Neural progenitor cell (in vitro differentiated cells): ENCODE results near the gene GAB1. TPM values are rescaled to one million over a fixed set of nuclear protein-coding genes. Genes with fewer than 3 reads are reported as not detected.

Experiments
- DNase-seq: peaks from one replicate; pipeline ENCODE4 v3.0.0-alpha.2; 2016; ENCODE audit warnings: low spot score
- H2AFZ ChIP-seq: fragments of 200-600 bp; sonication (generic); replicated peaks from 2 replicates; pipeline ENCODE4 v1.6.1; 2016; ENCODE audit warnings: antibody characterized with exemption
- H3F3A ChIP-seq: fragments of 200-600 bp; sonication (generic); 2 replicates; pipeline ENCODE4 v1.6.1; 2016; ENCODE audit warnings: antibody characterized with exemption, low read depth
- H3K27ac ChIP-seq: fragments of 200-600 bp; sonication (generic); 2 replicates; pipeline ENCODE4 v1.5.1; 2016; ENCODE audit warnings: mild to moderate bottlenecking
- H3K27me3 ChIP-seq: fragments of 200-600 bp; sonication (generic); 2 replicates; pipeline ENCODE4 v1.6.1; 2016; ENCODE audit warnings: mild to moderate bottlenecking, moderate library complexity
- H3K36me3 ChIP-seq: fragments of 200-600 bp; sonication (generic); 2 replicates; pipeline ENCODE4 v1.5.1; 2016
- H3K4me1 ChIP-seq: fragments of 200-600 bp; sonication (generic); 2 replicates; pipeline ENCODE4 v1.6.1; 2016; ENCODE audit warnings: mixed run types
- H3K4me2 ChIP-seq: fragments of 200-600 bp; sonication (generic); 2 replicates; pipeline ENCODE4 v1.6.1; 2016
- H3K4me3 ChIP-seq: fragments of 200-600 bp; sonication (generic); 2 replicates; pipeline ENCODE4 v1.5.1; 2016
- H3K79me2 ChIP-seq: fragments of 200-600 bp; sonication (generic); 2 replicates; pipeline ENCODE4 v1.6.1; 2016; ENCODE audit warnings: low read depth
- H3K9ac ChIP-seq: fragments of 200-600 bp; sonication (generic); 2 replicates; pipeline ENCODE4 v1.6.1; 2016
- H3K9me3 ChIP-seq: fragments of 200-600 bp; sonication (generic); 2 replicates; pipeline ENCODE4 v1.5.1; 2016; ENCODE audit warnings: low read depth
- H4K20me1 ChIP-seq: fragments of 200-600 bp; sonication (generic); 2 replicates; pipeline ENCODE4 v1.6.1; 2016; ENCODE audit warnings: low read depth
- H3K27ac Mint-ChIP-seq: 3 replicates; pipeline ENCODE4 v1.8.0; 2021; ENCODE audit warnings: mixed read lengths
- H3K27me3 Mint-ChIP-seq: 2 replicates; pipeline ENCODE4 v1.8.0; 2022; ENCODE audit warnings: low read depth, mild to moderate bottlenecking, inconsistent platforms, moderate library complexity, mixed read lengths; ENCODE audit not compliant: insufficient read depth
- H3K36me3 Mint-ChIP-seq: 3 replicates; pipeline ENCODE4 v1.8.0; 2021; ENCODE audit warnings: mixed read lengths
- H3K4me1 Mint-ChIP-seq: 3 replicates; pipeline ENCODE4 v1.8.0; 2021; ENCODE audit warnings: mixed read lengths
- H3K4me3 Mint-ChIP-seq: 3 replicates; pipeline ENCODE4 v1.8.0; 2021; ENCODE audit warnings: mild to moderate bottlenecking, moderate library complexity, mixed read lengths
- H3K9me3 Mint-ChIP-seq: 3 replicates; pipeline ENCODE4 v1.8.0; 2020; ENCODE audit warnings: mixed read lengths
- CTCF ChIP-seq: fragments of 200-600 bp; sonication (generic); IDR thresholded peaks from 2 replicates; pipeline ENCODE4 v1.5.1; 2017; ENCODE audit warnings: antibody characterized with exemption, mild to moderate bottlenecking
- EZH2 ChIP-seq: fragments of 200-600 bp; sonication (generic); IDR thresholded peaks from 2 replicates; pipeline ENCODE4 v1.6.1; 2017; ENCODE audit warnings: antibody characterized with exemption, mild to moderate bottlenecking, moderate library complexity
- EZH2phosphoT487 ChIP-seq: fragments of 200-600 bp; sonication (generic); IDR thresholded peaks from 2 replicates; pipeline ENCODE4 v1.6.1; 2017; ENCODE audit warnings: antibody characterized with exemption
- total RNA-seq: library from RNA; depleted of rRNA; stranded (reverse); fragments of >200 nt; gene quantifications from 2 replicates; pipeline ENCODE4 v1.2.3, GENCODE V29; 2015; ENCODE audit warnings: low replicate concordance

The GAB1 gene
- total RNA-seq, 1 donor from 2014 or later = 31.3 TPM

DNA sequence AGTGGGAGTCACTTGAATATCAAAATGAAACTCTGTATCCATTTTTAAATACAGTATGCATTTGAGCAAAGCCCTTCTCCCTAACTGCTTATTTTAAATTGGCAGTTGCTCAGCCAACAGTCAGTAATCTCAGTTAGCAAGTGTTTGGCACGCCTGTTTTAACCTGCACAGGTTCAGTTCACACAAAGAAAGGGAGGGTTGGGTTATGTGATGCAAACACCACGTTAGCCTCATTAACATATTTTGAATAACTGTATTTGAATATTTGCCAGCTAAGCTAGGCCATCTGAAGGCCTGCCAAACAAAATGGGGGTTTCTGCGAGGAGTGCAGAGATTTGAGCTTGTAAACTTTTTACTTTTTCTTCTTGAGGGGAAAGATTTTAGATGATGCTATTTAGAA is 19.8 kb downstream of the GAB1 start:
- peaks cover 16% of the 10 kb centered on the region for H3K4me1 ChIP-seq

GRCh38 chr4:143357161-143357845 is 20.6 kb downstream of the GAB1 start:
- H3K27ac ChIP-seq = no peak overlapping the region

More for the DNA sequence above, 19.8 kb downstream of the GAB1 start:
- Histone ChIP-seq H2AFZ (no peak overlapping the region), H3K27me3 (no peaks in the 10 kb centered on the region), H3K4me3 (no peak overlapping the region), H3K4me2 (no peak overlapping the region), H3F3A (no peaks in the 10 kb centered on the region), H3K27ac (no peak overlapping the region), H3K9ac (no peak overlapping the region), H3K9me3 (no peaks in the 10 kb centered on the region), H4K20me1 (peaks cover 3% of the 10 kb centered on the region), H3K79me2 (peaks cover 59% of the 10 kb centered on the region), H3K36me3 (no peaks in the 10 kb centered on the region)
- Mint-ChIP-seq H3K4me3 (no peak overlapping the region), H3K9me3 (peaks cover 1% of the 10 kb centered on the region), H3K27me3 (no peaks in the 10 kb centered on the region), H3K36me3 (no peaks in the 10 kb centered on the region), H3K27ac (no peak overlapping the region), H3K4me1 (peaks cover 27% of the 10 kb centered on the region)
- no peak for DNase-seq
- TF ChIP-seq EZH2 (no peak), EZH2phosphoT487 (no peak), CTCF (no peak)

GRCh38 chr4:143358419-143358818 is 21.7 kb downstream of the GAB1 start:
- H3K79me2 ChIP-seq = peaks cover 46% of the 10 kb centered on the region
- peaks cover 12% of the 10 kb centered on the region for H3K4me1 Mint-ChIP-seq
- no peaks in the 10 kb centered on the region for H3K36me3 Mint-ChIP-seq
- no peak overlapping the region for H3K9ac ChIP-seq
- peaks cover 3% of the 10 kb centered on the region for H4K20me1 ChIP-seq
- no peak for TF ChIP-seq EZH2phosphoT487
- TF ChIP-seq EZH2 = no peak
- no peak for TF ChIP-seq CTCF
- no peak overlapping the region for H3K4me3 ChIP-seq
- H3K27me3 Mint-ChIP-seq = no peaks in the 10 kb centered on the region
- no peak overlapping the region for H2AFZ ChIP-seq
- H3K36me3 ChIP-seq = no peaks in the 10 kb centered on the region
- H3K27me3 ChIP-seq = no peaks in the 10 kb centered on the region
- H3K27ac ChIP-seq = no peak overlapping the region
- no peaks in the 10 kb centered on the region for H3K9me3 ChIP-seq
- H3K27ac Mint-ChIP-seq = no peak overlapping the region
- H3F3A ChIP-seq = no peaks in the 10 kb centered on the region
- no peak overlapping the region for H3K4me3 Mint-ChIP-seq
- H3K4me2 ChIP-seq = no peak overlapping the region
- peaks cover 16% of the 10 kb centered on the region for H3K4me1 ChIP-seq
- no peak for DNase-seq
- peaks cover 2% of the 10 kb centered on the region for H3K9me3 Mint-ChIP-seq

More at GRCh38 chr4:143357161-143357845, 20.6 kb downstream of the GAB1 start:
- peaks cover 21% of the 10 kb centered on the region for H3K4me1 Mint-ChIP-seq
- no peak overlapping the region for H3K27ac Mint-ChIP-seq
- H3K9me3 Mint-ChIP-seq = no peaks in the 10 kb centered on the region
- H3K4me2 ChIP-seq = no peak overlapping the region
- H2AFZ ChIP-seq = no peak overlapping the region
- TF ChIP-seq EZH2phosphoT487 (no peak), EZH2 (no peak), CTCF (no peak)
- H3K9ac ChIP-seq = no peak overlapping the region
- no peak overlapping the region for H3K4me3 ChIP-seq
- no peaks in the 10 kb centered on the region for H3K9me3 ChIP-seq
- H3K4me1 ChIP-seq = peaks cover 16% of the 10 kb centered on the region
- DNase-seq = no peak
- H3K36me3 Mint-ChIP-seq = no peaks in the 10 kb centered on the region
- no peaks in the 10 kb centered on the region for H3K36me3 ChIP-seq
- H3K27me3 ChIP-seq = no peaks in the 10 kb centered on the region
- no peaks in the 10 kb centered on the region for H3K27me3 Mint-ChIP-seq
- H3K4me3 Mint-ChIP-seq = no peak overlapping the region
- H3K79me2 ChIP-seq = peaks cover 55% of the 10 kb centered on the region
- H3F3A ChIP-seq = no peaks in the 10 kb centered on the region
- H4K20me1 ChIP-seq = peaks cover 3% of the 10 kb centered on the region
